Kidney epithelial cell (primary cell): Measurements from ENCODE around the gene SF3B6. TPM values are rescaled to one million over a fixed set of nuclear protein-coding genes. Genes with fewer than 3 reads are reported as not detected.

Experiments
- DNase-seq: peaks from one replicate; pipeline ENCODE4 v3.0.0-alpha.2; 2010; ENCODE audit warnings: low read depth
- H3K27me3 ChIP-seq: 2 replicates; pipeline ENCODE4 v1.6.0; 2011; ENCODE audit warnings: low read length; ENCODE audit not compliant: control insufficient read depth, insufficient read depth
- H3K36me3 ChIP-seq: 2 replicates; pipeline ENCODE4 v1.5.1; 2011; ENCODE audit warnings: low read length; ENCODE audit not compliant: control insufficient read depth, insufficient read depth
- H3K4me3 ChIP-seq: 2 replicates; pipeline ENCODE4 v1.5.1; 2011; ENCODE audit warnings: low read depth, mild to moderate bottlenecking, control low read depth, low read length
- total RNA-seq: library from RNA; depleted of rRNA; stranded (reverse); fragments of >200 nt; gene quantifications from 2 replicates; pipeline ENCODE4 v1.2.3, GENCODE V29; 2015
- TF ChIP-seq, protein P1 (sequence below): IDR thresholded peaks from 2 replicates; pipeline ENCODE4 v1.5.1; 2011; ENCODE audit warnings: mild to moderate bottlenecking, moderate library complexity, low read length, control low read depth, inconsistent platforms; ENCODE audit not compliant: insufficient read depth, poor library complexity, severe bottlenecking

The SF3B6 gene
- total RNA-seq, 1 donor from 2014 or later: 208 TPM

DNA sequence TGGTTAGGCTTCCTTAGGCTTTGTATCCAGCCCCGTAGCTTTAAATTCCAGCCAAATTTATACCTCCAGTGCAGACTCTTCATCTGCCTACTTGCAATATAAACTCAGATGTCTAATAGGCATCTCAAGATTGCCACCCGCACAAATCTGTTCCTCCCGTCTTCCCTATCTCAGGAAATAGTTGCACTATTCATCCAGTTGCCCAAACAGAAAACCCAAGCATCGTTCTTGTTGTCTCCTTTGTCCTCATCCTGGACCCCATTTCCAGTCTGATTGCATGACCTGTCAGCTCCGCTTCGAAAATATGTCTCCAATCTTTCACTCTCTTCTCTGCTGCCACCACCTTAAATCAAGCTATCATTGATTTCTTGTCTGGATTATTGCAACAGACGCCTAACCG, 24.3 kb downstream of the SF3B6 start:
- no peaks in the 10 kb centered on the region for H3K36me3 ChIP-seq
- no peak overlapping the region for H3K4me3 ChIP-seq
- TF ChIP-seq, protein P1, sequence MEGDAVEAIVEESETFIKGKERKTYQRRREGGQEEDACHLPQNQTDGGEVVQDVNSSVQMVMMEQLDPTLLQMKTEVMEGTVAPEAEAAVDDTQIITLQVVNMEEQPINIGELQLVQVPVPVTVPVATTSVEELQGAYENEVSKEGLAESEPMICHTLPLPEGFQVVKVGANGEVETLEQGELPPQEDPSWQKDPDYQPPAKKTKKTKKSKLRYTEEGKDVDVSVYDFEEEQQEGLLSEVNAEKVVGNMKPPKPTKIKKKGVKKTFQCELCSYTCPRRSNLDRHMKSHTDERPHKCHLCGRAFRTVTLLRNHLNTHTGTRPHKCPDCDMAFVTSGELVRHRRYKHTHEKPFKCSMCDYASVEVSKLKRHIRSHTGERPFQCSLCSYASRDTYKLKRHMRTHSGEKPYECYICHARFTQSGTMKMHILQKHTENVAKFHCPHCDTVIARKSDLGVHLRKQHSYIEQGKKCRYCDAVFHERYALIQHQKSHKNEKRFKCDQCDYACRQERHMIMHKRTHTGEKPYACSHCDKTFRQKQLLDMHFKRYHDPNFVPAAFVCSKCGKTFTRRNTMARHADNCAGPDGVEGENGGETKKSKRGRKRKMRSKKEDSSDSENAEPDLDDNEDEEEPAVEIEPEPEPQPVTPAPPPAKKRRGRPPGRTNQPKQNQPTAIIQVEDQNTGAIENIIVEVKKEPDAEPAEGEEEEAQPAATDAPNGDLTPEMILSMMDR: no peak
- H3K27me3 ChIP-seq: no peaks in the 10 kb centered on the region
- DNase-seq: no peak

DNA sequence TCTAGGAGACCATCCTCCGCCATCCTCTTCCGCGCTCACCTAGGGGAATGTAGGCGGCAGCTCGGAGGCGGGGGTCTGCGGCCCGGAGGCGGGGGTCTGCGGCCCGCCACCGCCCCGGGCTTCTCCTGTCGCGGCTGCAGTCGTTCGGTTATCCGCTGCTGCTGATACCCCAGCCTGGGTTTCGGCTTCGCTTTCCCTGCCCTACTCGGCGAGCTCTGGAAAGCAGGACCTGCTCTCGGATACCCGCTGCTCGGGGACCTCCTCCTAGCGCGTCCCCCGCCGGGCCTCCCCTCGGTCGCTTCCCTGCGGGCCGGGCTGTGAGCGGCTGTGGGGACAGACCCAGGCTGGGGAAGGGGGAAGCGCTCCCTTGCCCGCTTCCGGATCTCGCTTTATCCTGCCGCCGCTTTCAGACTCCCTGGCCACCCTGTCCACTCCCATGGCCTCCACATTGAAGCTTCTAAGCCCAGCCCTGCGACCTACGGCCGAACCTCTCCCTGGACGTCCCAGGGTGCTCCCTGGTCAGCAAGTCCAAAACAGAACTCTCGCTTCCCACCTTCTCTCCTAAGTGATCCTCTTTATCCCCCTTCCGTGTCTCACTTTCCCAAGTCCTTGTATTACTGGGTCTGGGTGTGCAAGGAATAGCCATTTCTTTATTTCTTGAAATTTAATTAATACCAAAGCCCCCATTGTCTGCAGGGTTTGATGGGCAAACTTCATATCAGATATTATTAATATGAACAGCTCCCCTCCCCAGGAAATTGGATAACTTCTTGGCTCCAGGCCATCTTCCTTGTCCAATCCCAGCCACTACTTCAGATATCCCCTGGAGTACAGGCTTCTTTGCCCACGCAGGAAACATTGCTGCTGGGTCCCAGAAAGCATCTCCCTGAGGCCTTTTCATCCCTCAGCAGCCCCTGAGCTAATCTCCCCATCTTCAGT, 25.8 kb downstream of the SF3B6 start:
- TF ChIP-seq, protein P1: no peak
- DNase-seq: no peak
- H3K27me3 ChIP-seq: no peaks in the 10 kb centered on the region
- peak overlapping the region; percentile 65 for H3K4me3 ChIP-seq
- no peaks in the 10 kb centered on the region for H3K36me3 ChIP-seq

DNA sequence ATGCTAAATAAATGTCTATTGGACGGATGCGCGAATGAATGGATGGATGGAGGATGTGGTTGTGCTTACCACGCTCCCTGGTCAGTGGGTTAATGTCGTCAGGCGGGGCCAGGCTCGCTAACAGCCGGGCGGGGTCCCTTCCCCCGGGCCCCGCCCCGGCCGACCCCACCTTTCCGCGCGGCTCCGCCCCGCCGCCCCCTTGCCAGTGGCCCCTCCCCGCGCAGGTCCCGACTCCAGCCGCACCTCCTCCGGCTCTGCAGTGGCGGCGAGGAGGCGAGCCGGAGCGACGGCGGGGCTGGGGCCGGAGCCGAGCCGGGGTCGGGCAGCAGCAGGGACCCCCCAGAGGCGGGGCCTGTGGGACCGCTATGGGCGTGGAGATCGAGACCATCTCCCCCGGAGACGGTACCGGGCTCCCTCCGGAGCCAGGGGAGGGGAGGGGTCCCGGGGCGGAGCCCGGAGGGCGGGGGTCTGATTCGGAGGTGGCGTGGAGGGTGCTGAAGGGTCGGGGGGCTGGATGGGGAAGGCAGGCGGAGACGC, 26.6 kb downstream of the SF3B6 start, which contains the start of gene FKBP1B:
TSS of gene FKBP1B (plus strand) at position 257 of the 537 bp plus-strand sequence. CDS start at position 366, 109 bp downstream.
- peak; percentile 21 for DNase-seq
- peak within 1 kb of the TSS; percentile 65 for H3K4me3 ChIP-seq

DNA sequence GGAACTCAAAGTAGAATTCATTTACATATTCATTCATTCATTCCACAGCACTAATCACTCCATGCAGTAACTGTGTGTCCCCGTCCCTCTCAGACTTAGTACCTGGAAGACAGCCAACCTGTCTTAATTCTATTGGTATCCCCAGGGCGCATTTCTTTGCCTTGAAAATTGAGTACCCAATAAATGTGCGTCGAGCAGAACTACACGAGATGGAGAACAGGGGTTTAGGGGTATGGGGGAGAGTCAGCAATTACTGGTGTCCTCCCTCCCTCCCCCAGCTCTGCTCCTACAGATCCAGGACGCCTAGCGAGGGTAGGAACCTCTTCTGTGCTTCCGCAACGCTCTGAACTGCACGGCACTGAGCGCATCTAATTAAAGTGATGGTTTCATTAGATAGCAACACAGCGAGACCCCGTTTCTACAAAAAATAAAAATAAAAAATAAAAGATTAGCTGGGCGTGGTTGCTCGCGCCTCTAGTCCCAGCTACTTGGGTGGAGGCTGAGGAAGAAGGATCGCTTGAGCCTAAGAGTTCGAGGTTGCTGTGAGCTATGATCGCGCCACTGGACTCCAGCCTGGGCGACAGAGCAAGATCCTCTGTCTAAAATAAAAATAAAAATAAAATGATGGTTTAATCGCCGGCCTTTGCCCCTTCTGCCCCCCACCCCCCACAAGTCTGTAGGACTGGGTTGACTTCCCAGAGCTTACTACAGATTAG, 27.2 kb downstream of the SF3B6 start:
- TF ChIP-seq, protein P1: no peak
- no peak for DNase-seq

More for the DNA sequence above, 26.6 kb downstream of the SF3B6 start, which contains the start of gene FKBP1B:
- no peaks in the 10 kb centered on the region for H3K27me3 ChIP-seq
- TF ChIP-seq, protein P1: no peak
- no peaks in the 10 kb centered on the region for H3K36me3 ChIP-seq

DNA sequence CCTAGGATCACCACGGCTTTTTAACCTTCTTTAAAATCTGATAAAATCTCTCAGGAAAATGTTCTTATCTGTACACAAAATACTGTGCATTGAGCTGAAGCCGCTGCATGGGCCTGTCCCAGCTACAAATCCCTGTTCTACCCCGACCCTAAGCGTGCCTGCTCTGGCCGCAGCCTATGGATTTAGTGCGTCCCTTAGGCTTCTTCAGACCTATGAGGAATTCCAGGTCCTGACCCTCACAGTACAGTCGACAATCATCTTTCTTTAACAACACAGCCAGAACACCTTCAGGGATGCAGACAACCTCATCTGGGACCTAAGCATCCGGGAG, 28.5 kb downstream of the SF3B6 start:
- TF ChIP-seq, protein P1: no peak
- Histone ChIP-seq H3K4me3 (no peak overlapping the region), H3K36me3 (no peaks in the 10 kb centered on the region), H3K27me3 (no peaks in the 10 kb centered on the region)
- DNase-seq: no peak

More for the DNA sequence above, 27.2 kb downstream of the SF3B6 start:
- Histone ChIP-seq H3K36me3 (no peaks in the 10 kb centered on the region), H3K27me3 (no peaks in the 10 kb centered on the region), H3K4me3 (peak overlapping the region; percentile 65)
